ENCODE measurements around the gene PMVK.

DNA sequence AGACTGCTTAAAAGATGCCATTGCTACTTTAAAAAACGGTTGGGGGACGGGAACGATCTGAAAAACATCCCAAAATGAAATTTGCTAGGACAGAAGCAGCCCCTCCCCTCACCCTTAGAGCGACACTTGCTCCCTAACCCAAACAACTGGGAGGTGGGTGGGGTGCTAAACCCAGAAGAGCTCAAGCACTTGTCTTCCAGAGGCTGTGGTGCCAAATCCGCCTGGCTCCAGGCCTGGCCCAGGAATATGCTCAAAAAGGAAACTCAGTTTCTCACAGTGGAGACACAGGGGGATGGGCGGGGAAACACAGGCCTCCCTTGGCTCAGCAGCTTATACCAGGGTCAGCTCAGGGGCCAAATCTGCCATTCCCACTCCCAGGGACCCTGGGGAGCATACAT is 20.0 kb upstream of the PMVK start:
- TF ChIP-seq, protein P1, sequence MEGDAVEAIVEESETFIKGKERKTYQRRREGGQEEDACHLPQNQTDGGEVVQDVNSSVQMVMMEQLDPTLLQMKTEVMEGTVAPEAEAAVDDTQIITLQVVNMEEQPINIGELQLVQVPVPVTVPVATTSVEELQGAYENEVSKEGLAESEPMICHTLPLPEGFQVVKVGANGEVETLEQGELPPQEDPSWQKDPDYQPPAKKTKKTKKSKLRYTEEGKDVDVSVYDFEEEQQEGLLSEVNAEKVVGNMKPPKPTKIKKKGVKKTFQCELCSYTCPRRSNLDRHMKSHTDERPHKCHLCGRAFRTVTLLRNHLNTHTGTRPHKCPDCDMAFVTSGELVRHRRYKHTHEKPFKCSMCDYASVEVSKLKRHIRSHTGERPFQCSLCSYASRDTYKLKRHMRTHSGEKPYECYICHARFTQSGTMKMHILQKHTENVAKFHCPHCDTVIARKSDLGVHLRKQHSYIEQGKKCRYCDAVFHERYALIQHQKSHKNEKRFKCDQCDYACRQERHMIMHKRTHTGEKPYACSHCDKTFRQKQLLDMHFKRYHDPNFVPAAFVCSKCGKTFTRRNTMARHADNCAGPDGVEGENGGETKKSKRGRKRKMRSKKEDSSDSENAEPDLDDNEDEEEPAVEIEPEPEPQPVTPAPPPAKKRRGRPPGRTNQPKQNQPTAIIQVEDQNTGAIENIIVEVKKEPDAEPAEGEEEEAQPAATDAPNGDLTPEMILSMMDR (conservative IDR thresholded peaks at IDR 0.05; ENCODE audit: low read depth, low read length): no peak
- TF ChIP-seq EZH2phosphoT487 (IDR thresholded peaks at IDR 0.05; ENCODE audit: borderline replicate concordance, low read length) (no peak), EZH2 (IDR thresholded peaks at IDR 0.05; ENCODE audit: low read length, unreplicated experiment) (no peak)
